Mesothelial cell of epicardium (in vitro differentiated cells): ENCODE measurements around the gene ARL6IP6. TPM values are rescaled to one million over a fixed set of nuclear protein-coding genes. Genes with fewer than 3 reads are reported as not detected.
"Not testable (repeated sequence)": the region's sequence is repeated elsewhere in the genome, so short reads cannot be mapped to it uniquely, and the experiment has no call there.

Source experiments
- DNase-seq, 2 experiments: peaks; one replicate each; pipeline ENCODE4 v3.0.0; 2021; ENCODE audit warnings: low spot score in 2 of 2; ENCODE audit not compliant: unreplicated experiment in 2 of 2
- H3K27ac Mint-ChIP-seq: 2 replicates; pipeline ENCODE4 v1.8.0; 2021; ENCODE audit warnings: mixed read lengths
- H3K27me3 Mint-ChIP-seq: 2 replicates; pipeline ENCODE4 v1.8.0; 2021; ENCODE audit warnings: low read depth, mixed read lengths
- H3K36me3 Mint-ChIP-seq: 2 replicates; pipeline ENCODE4 v1.8.0; 2021; ENCODE audit warnings: mixed read lengths
- H3K4me1 Mint-ChIP-seq: 2 replicates; pipeline ENCODE4 v1.8.0; 2021; ENCODE audit warnings: mixed read lengths
- H3K4me3 Mint-ChIP-seq: 2 replicates; pipeline ENCODE4 v1.8.0; 2021; ENCODE audit warnings: mild to moderate bottlenecking, moderate library complexity, mixed read lengths
- H3K9me3 Mint-ChIP-seq: 2 replicates; pipeline ENCODE4 v1.8.0; 2021; ENCODE audit warnings: mixed read lengths
- CTCF ChIP-seq: fragments of 200-600 bp; sonication (generic); IDR thresholded peaks from one replicate; pipeline ENCODE4 v1.5.0; 2021; ENCODE audit warnings: antibody characterized with exemption; ENCODE audit not compliant: unreplicated experiment
- total RNA-seq: library from RNA; stranded (reverse); gene quantifications from 3 replicates; pipeline ENCODE4 v1.2.1, GENCODE V29; 2021

Gene ARL6IP6
- total RNA-seq, 1 donor from 2014 or later: 22.3 TPM

GRCh38 chr2:152762202-152762601 is 43.8 kb downstream of the ARL6IP6 start:
- H3K4me3 Mint-ChIP-seq: no peak overlapping the region
- peak overlapping the region; percentile 8 for H3K27ac Mint-ChIP-seq
- no peaks in the 10 kb centered on the region for H3K9me3 Mint-ChIP-seq
- peaks cover 11% of the 10 kb centered on the region for H3K4me1 Mint-ChIP-seq
- H3K36me3 Mint-ChIP-seq: peaks cover 7% of the 10 kb centered on the region
- no peak for TF ChIP-seq CTCF
- H3K27me3 Mint-ChIP-seq: no peaks in the 10 kb centered on the region
- DNase-seq: no peak

- H3K27ac Mint-ChIP-seq: not testable (repeated sequence)
- H3K4me1 Mint-ChIP-seq: peaks cover 11% of the 10 kb centered on the region
These were observed 44.8 kb downstream of the ARL6IP6 start for GRCh38 chr2:152763208-152763607.

GRCh38 chr2:152763651-152764050 is 45.2 kb downstream of the ARL6IP6 start:
- H3K4me3 Mint-ChIP-seq: no peak overlapping the region
- no peak for TF ChIP-seq CTCF
- DNase-seq: no peak
- H3K36me3 Mint-ChIP-seq: peaks cover 5% of the 10 kb centered on the region
- peaks cover 12% of the 10 kb centered on the region for H3K4me1 Mint-ChIP-seq
- H3K27me3 Mint-ChIP-seq: no peaks in the 10 kb centered on the region
- no peak overlapping the region for H3K27ac Mint-ChIP-seq
- H3K9me3 Mint-ChIP-seq: no peaks in the 10 kb centered on the region

More at GRCh38 chr2:152763208-152763607, 44.8 kb downstream of the ARL6IP6 start:
- not testable (repeated sequence) for H3K4me3 Mint-ChIP-seq, H3K27me3 Mint-ChIP-seq, DNase-seq, H3K9me3 Mint-ChIP-seq, H3K36me3 Mint-ChIP-seq

GRCh38 chr2:152766928-152767327 is 48.5 kb downstream of the ARL6IP6 start:
- DNase-seq: no peak
- no peak for TF ChIP-seq CTCF

GRCh38 chr2:152781175-152781574 is 62.8 kb downstream of the ARL6IP6 start:
- H3K27ac Mint-ChIP-seq: no peak overlapping the region
- H3K4me1 Mint-ChIP-seq: no peaks in the 10 kb centered on the region
- peaks cover 14% of the 10 kb centered on the region for H3K27me3 Mint-ChIP-seq
- H3K4me3 Mint-ChIP-seq: no peak overlapping the region
- DNase-seq: no peak
- TF ChIP-seq CTCF: no peak
- no peaks in the 10 kb centered on the region for H3K36me3 Mint-ChIP-seq
- peaks cover 7% of the 10 kb centered on the region for H3K9me3 Mint-ChIP-seq

More at GRCh38 chr2:152766928-152767327, 48.5 kb downstream of the ARL6IP6 start:
- Mint-ChIP-seq H3K27me3 (no peaks in the 10 kb centered on the region), H3K4me1 (peaks cover 16% of the 10 kb centered on the region), H3K4me3 (no peak overlapping the region), H3K36me3 (peaks cover 3% of the 10 kb centered on the region), H3K9me3 (no peaks in the 10 kb centered on the region), H3K27ac (no peak overlapping the region)

GRCh38 chr2:152782171-152782570 is 63.8 kb downstream of the ARL6IP6 start:
- Mint-ChIP-seq H3K36me3 (no peaks in the 10 kb centered on the region), H3K27me3 (peaks cover 12% of the 10 kb centered on the region), H3K9me3 (peaks cover 13% of the 10 kb centered on the region), H3K27ac (no peak overlapping the region), H3K4me3 (no peak overlapping the region), H3K4me1 (no peaks in the 10 kb centered on the region)
- no peak for TF ChIP-seq CTCF
- no peak for DNase-seq
